PC-9 (cell line): Measurements from ENCODE around the gene CMAS. TPM values are rescaled to one million over a fixed set of nuclear protein-coding genes. Genes with fewer than 3 reads are reported as not detected.

Experiments used
- BruUV-seq: library from RNA; stranded (reverse); fragments of 400-500 nt; replicated peaks from 2 replicates; lab custom pipeline; 2021; lab: Mats Ljungman, UMichigan
- CTCF ChIA-PET: fragments of 300-600 bp; sonication (Branson Sonifier 250); formaldehyde crosslinking; loops from one replicate; lab custom pipeline; 2022; ENCODE audit warnings: antibody characterized with exemption; lab: Charles Lee
- POLR2A ChIA-PET: fragments of 300-600 bp; sonication (Branson Sonifier 250); formaldehyde crosslinking; loops from one replicate; lab custom pipeline; 2022; ENCODE audit warnings: antibody characterized with exemption; ENCODE audit not compliant: unreplicated experiment; lab: Charles Lee
- DNase-seq, 2 experiments: peaks; one replicate each; pipeline versions ENCODE4 v3.0.0 to v3.0.0-alpha.2; 2015 to 2022; ENCODE audit warnings: mixed read lengths in 1 of 2
- H2AFZ ChIP-seq: fragments of 200-600 bp; sonication (generic); 2 replicates; pipeline ENCODE4 v1.8.1; 2017; ENCODE audit warnings: antibody characterized with exemption
- H3F3A ChIP-seq: fragments of 200-600 bp; sonication (generic); 2 replicates; pipeline ENCODE4 v1.8.1; 2017; ENCODE audit warnings: antibody characterized with exemption, mild to moderate bottlenecking, low read depth; ENCODE audit not compliant: insufficient read depth
- H3K27ac ChIP-seq: fragments of 200-600 bp; sonication (generic); 2 replicates; pipeline ENCODE4 v1.6.1; 2016; ENCODE audit warnings: mixed run types
- H3K27me3 ChIP-seq: fragments of 200-600 bp; sonication (generic); 2 replicates; pipeline ENCODE4 v1.6.1; 2016; ENCODE audit warnings: low read depth, mixed run types; ENCODE audit not compliant: insufficient read depth
- H3K36me3 ChIP-seq: fragments of 200-600 bp; sonication (generic); 2 replicates; pipeline ENCODE4 v1.6.1; 2016; ENCODE audit warnings: low read depth, mixed run types
- H3K4me1 ChIP-seq: fragments of 200-600 bp; sonication (generic); replicated peaks from 2 replicates; pipeline ENCODE4 v1.6.1; 2016; ENCODE audit warnings: mixed run types; ENCODE audit not compliant: insufficient read depth
- H3K4me2 ChIP-seq: fragments of 200-600 bp; sonication (generic); 2 replicates; pipeline ENCODE4 v1.6.1; 2017; ENCODE audit warnings: mixed run types
- H3K4me3 ChIP-seq: fragments of 200-600 bp; sonication (generic); 2 replicates; pipeline ENCODE4 v1.6.1; 2016; ENCODE audit warnings: mixed run types
- H3K79me2 ChIP-seq: fragments of 200-600 bp; sonication (generic); 2 replicates; pipeline ENCODE4 v1.6.1; 2017; ENCODE audit warnings: low read depth, mixed run types
- H3K9me2 ChIP-seq: fragments of 200-600 bp; sonication (generic); 2 replicates; pipeline ENCODE4 v1.8.1; 2017; ENCODE audit warnings: mild to moderate bottlenecking; ENCODE audit not compliant: insufficient read depth
- H3K9me3 ChIP-seq: fragments of 200-600 bp; sonication (generic); 2 replicates; pipeline ENCODE4 v1.8.1; 2016; ENCODE audit warnings: low read depth; ENCODE audit not compliant: insufficient read depth
- H4K20me1 ChIP-seq: fragments of 200-600 bp; sonication (generic); 2 replicates; pipeline ENCODE4 v1.8.1; 2017; ENCODE audit not compliant: insufficient read depth
- EZH2 ChIP-seq: fragments of 200-600 bp; sonication (generic); IDR thresholded peaks from 2 replicates; pipeline ENCODE4 v1.8.0; 2017; ENCODE audit warnings: antibody characterized with exemption, low read depth
- intact Hi-C: fragments of 100-400 bp; cut with micrococcal nuclease; formaldehyde crosslinking; loops from one replicate; pipeline ENCODE4 v1.10.0; 2022; ENCODE audit not compliant: unreplicated experiment
- total RNA-seq: library from RNA; stranded (reverse); gene quantifications from 2 replicates; pipeline ENCODE4 v1.2.3, GENCODE V29; 2021
- TF ChIP-seq, protein P1 (sequence below): fragments of 200-600 bp; sonication (generic); conservative IDR thresholded peaks from 2 replicates; pipeline ENCODE4 v1.6.1; 2017; ENCODE audit warnings: mixed run types, antibody characterized with exemption, mild to moderate bottlenecking, moderate library complexity

CMAS gene
- total RNA-seq, 1 experiment from 2014 or later, result 79.1 TPM

DNA sequence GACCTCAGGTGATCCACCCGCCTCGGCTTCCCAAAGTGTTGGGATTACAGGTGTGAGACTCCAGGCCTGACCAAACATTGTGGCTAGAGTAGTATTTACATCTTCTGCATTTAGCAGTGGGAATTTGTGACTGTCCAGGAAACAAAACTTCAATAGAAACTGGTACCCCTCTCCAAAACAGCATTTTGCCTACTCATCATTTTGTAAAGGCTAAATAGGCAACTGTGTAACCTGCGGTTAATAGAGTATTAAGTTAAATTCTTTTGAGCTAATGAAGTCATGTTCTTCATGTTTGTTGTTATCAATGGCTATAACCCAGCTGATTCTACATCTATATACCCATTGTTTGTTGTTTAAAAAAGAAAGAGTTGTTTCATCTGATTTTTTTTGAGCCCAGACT, 8.1 kb downstream of the CMAS start:
- no peak overlapping the region for H2AFZ ChIP-seq
- no peak overlapping the region for H3K4me2 ChIP-seq
- TF ChIP-seq, protein P1, sequence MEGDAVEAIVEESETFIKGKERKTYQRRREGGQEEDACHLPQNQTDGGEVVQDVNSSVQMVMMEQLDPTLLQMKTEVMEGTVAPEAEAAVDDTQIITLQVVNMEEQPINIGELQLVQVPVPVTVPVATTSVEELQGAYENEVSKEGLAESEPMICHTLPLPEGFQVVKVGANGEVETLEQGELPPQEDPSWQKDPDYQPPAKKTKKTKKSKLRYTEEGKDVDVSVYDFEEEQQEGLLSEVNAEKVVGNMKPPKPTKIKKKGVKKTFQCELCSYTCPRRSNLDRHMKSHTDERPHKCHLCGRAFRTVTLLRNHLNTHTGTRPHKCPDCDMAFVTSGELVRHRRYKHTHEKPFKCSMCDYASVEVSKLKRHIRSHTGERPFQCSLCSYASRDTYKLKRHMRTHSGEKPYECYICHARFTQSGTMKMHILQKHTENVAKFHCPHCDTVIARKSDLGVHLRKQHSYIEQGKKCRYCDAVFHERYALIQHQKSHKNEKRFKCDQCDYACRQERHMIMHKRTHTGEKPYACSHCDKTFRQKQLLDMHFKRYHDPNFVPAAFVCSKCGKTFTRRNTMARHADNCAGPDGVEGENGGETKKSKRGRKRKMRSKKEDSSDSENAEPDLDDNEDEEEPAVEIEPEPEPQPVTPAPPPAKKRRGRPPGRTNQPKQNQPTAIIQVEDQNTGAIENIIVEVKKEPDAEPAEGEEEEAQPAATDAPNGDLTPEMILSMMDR, result no peak
- TF ChIP-seq EZH2, result no peak
- no peak for DNase-seq
- CTCF ChIA-PET, result no interaction called here
- H3K4me1 ChIP-seq, result peaks cover 17% of the 10 kb centered on the region
- no TSS peak for BruUV-seq
- H3K36me3 ChIP-seq, result peaks cover 41% of the 10 kb centered on the region
- intact Hi-C loops, result no loop called here
- H3K79me2 ChIP-seq, result peaks cover 39% of the 10 kb centered on the region
- POLR2A ChIA-PET, result interaction anchor here (0.7 kb wide), 1 partner anchor 18 kb away, joined by 3 read pairs; no protein-coding TSS in a partner anchor
- no peak overlapping the region for H3K27ac ChIP-seq
- no peak overlapping the region for H3K4me3 ChIP-seq
- H3K9me2 ChIP-seq, result no peaks in the 10 kb centered on the region
- H3F3A ChIP-seq, result no peaks in the 10 kb centered on the region
- no peaks in the 10 kb centered on the region for H3K9me3 ChIP-seq
- H4K20me1 ChIP-seq, result no peaks in the 10 kb centered on the region; the same call in none of the 2 replicates
- H3K27me3 ChIP-seq, result no peaks in the 10 kb centered on the region

DNA sequence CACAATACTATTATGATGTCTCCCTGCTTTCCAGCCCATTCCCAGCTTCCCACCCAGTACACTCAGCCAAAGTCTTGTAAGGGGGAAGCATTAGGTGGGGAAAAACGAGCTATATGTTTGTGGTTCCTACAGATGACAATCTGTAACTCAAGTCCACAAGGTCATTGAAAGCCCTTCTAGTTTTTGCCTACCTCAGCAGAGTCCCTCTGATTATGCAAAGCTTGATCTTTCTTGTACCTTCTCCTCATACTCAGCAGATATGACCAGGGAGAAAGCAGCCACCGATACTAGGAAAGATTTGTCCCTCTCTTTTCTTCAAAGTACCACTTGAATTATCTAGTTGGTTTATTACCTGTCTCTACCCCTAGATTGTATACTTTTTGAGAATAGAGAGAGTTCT, 10.6 kb downstream of the CMAS start:
- CTCF ChIA-PET, result no interaction called here

DNA sequence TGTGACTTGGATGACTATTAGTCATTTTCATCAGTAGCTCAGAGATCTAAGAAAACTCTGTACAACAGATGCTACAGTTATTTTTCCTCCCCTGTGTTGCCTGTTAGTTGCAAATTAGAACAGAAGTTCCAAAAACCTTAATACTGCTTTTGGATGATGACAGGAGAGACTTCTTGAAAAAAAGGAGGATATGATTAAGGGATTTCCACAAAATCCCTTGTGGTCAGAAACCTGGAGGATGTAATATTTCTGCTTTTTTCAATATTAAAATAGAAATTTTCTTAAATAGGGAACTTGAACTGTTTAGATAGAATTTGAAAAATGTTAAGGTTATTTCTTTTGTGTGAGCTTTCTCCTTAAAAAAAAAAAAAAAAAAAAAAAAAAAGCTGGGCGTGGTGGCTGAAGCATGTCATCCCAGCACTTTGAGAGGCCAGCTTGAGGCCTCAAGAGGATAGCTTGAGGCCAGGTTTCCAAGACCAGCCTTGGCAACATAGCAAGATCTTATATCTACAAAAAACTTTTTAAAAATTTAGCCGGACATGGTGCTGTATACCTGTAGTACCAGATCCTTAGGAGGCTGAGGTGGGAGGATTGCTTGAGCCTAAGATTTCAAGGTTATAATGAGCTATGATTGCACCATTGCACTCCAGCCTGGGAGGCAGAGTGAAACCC, 14.1 kb downstream of the CMAS start:
- ChIA-PET CTCF (no interaction called here), POLR2A (no interaction called here)
- BruUV-seq, result no TSS peak
- H3K4me3 ChIP-seq, result no peak overlapping the region
- H3K36me3 ChIP-seq, result peaks cover 38% of the 10 kb centered on the region
- no peaks in the 10 kb centered on the region for H3K9me2 ChIP-seq
- H3K9me3 ChIP-seq, result no peaks in the 10 kb centered on the region
- no peaks in the 10 kb centered on the region; the same call in 1 of the 2 replicates for H3F3A ChIP-seq
- no peaks in the 10 kb centered on the region for H3K4me1 ChIP-seq
- no peaks in the 10 kb centered on the region for H3K79me2 ChIP-seq
- no peak overlapping the region for H3K27ac ChIP-seq
- no peak overlapping the region for H2AFZ ChIP-seq
- H3K4me2 ChIP-seq, result no peak overlapping the region
- intact Hi-C loops, result no loop called here
- no peaks in the 10 kb centered on the region for H3K27me3 ChIP-seq
- peaks cover 6% of the 10 kb centered on the region for H4K20me1 ChIP-seq
- no peak for DNase-seq
- no peak for TF ChIP-seq EZH2
- TF ChIP-seq, protein P1, result no peak

More for the DNA sequence above, 10.6 kb downstream of the CMAS start:
- no peak for DNase-seq
- no peaks in the 10 kb centered on the region for H3K27me3 ChIP-seq
- H3K4me3 ChIP-seq, result no peak overlapping the region
- H3K27ac ChIP-seq, result no peak overlapping the region
- H3K9me2 ChIP-seq, result no peaks in the 10 kb centered on the region
- POLR2A ChIA-PET, result no interaction called here
- no peaks in the 10 kb centered on the region for H3K9me3 ChIP-seq
- H3K4me2 ChIP-seq, result no peak overlapping the region
- no peak overlapping the region for H2AFZ ChIP-seq
- H4K20me1 ChIP-seq, result peaks cover 6% of the 10 kb centered on the region; the same call in 1 of the 2 replicates
- peaks cover 15% of the 10 kb centered on the region for H3K79me2 ChIP-seq
- BruUV-seq, result no TSS peak
- intact Hi-C loops, result no loop called here
- H3F3A ChIP-seq, result no peaks in the 10 kb centered on the region; the same call in 1 of the 2 replicates
- H3K36me3 ChIP-seq, result peaks cover 39% of the 10 kb centered on the region; the same call in 1 of the 2 replicates
- TF ChIP-seq EZH2, result no peak
- TF ChIP-seq, protein P1, result no peak
- H3K4me1 ChIP-seq, result no peaks in the 10 kb centered on the region; the same call in 1 of the 2 replicates
